Peyer's patch (tissue), 4 donors: ENCODE measurements around the gene CUEDC2. TPM values are rescaled to one million over a fixed set of nuclear protein-coding genes. Genes with fewer than 3 reads are reported as not detected.
A peak's percentile ranks its signal among the peaks of the same experiment; 100 is the strongest.

Experiments
- DNase-seq, 3 donors: peaks; one replicate each; pipeline ENCODE4 v3.0.0-alpha.2; 2017 to 2019
- H3K27ac ChIP-seq, 4 donors: fragments of 200-600 bp; sonication (generic); one replicate each; pipeline ENCODE4 v1.5.1; 2016 to 2019
- H3K27me3 ChIP-seq, 2 donors: fragments of 200-600 bp; sonication (generic); one replicate each; pipeline ENCODE4 v1.5.1; 2019
- H3K36me3 ChIP-seq, 3 donors: fragments of 200-600 bp; sonication (generic); one replicate each; pipeline ENCODE4 v1.5.1; 2016 to 2019
- H3K4me1 ChIP-seq, 4 donors: fragments of 200-600 bp; sonication (generic); one replicate each; pipeline ENCODE4 v1.5.1; 2016 to 2019
- H3K4me3 ChIP-seq, 4 donors: fragments of 200-600 bp; sonication (generic); 1 replicate in 3 of 4; 2 replicates in 1 of 4; pipeline ENCODE4 v1.5.1; 2016 to 2019; ENCODE audit warnings: mild to moderate bottlenecking in 1 of 4
- H3K9me3 ChIP-seq, 4 donors: fragments of 200-600 bp; sonication (generic); one replicate each; pipeline ENCODE4 v1.5.1; 2016 to 2019; ENCODE audit warnings: mild to moderate bottlenecking in 1 of 4
- POLR2A ChIP-seq, 2 donors: fragments of 450-650 bp; IDR thresholded peaks; one replicate each; pipeline ENCODE4 v1.5.1; 2017; ENCODE audit warnings: antibody characterized with exemption in 2 of 2, mild to moderate bottlenecking in 2 of 2, moderate library complexity in 2 of 2
- total RNA-seq, 4 donors: library from RNA; depleted of rRNA; stranded (reverse); fragments of >200 nt; gene quantifications; one replicate each; pipeline ENCODE4 v1.1.0, GENCODE V29; 2016
- TF ChIP-seq, protein P1 (sequence below), 6 experiments: fragments of 450-650 bp in 4 of 6; fragments of 200-600 bp in 2 of 6; sonication (generic) in 1 of 6; IDR thresholded peaks; one replicate each; pipeline ENCODE4 v1.5.1; 2017 to 2019; ENCODE audit warnings: antibody characterized with exemption in 6 of 6, mild to moderate bottlenecking in 3 of 6, moderate library complexity in 1 of 6

CUEDC2 gene
- total RNA-seq, 4 donors from 2014 or later = 8.9 to 56.9 (median 29.3) TPM

DNA sequence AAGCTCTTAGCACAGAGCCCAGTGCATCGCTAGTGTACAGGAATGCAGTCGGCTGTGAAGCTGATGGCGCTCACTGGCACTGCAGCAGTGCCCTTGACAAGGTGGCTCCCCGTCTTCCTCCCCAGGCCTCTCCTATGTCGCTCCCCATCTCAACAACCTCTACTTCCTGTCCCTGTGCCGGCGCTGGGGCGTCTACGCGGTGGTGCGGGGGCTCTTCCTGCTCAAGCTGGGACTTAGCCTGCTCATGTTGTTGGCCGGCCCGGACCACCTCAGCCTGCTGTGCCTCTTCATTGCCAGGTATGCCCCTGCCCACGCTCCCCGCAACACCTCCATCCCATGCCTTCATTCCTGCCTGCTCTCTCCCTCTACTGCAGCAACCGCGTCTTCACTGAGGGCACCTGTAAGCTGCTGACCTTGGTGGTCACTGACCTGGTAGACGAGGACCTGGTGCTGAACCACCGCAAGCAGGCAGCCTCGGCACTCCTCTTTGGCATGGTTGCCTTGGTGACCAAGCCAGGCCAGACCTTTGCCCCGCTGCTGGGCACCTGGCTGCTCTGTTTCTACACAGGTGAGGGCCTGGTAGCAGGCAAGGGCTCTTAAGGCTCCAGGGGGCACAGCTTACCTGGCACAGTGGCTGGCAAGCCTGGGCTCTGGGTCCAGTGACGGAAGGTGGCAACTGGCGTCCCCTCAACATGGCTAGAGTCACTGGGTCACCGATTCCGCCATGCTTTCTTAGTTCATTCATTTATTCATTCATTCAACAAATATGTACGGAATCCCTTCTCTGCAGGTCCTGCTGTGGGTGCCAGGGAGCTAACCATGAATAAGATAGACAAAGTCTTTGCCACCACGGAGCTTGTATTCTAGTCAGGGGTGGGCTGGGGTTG, 41.3 kb upstream of the CUEDC2 start:
- TF ChIP-seq, protein P1, sequence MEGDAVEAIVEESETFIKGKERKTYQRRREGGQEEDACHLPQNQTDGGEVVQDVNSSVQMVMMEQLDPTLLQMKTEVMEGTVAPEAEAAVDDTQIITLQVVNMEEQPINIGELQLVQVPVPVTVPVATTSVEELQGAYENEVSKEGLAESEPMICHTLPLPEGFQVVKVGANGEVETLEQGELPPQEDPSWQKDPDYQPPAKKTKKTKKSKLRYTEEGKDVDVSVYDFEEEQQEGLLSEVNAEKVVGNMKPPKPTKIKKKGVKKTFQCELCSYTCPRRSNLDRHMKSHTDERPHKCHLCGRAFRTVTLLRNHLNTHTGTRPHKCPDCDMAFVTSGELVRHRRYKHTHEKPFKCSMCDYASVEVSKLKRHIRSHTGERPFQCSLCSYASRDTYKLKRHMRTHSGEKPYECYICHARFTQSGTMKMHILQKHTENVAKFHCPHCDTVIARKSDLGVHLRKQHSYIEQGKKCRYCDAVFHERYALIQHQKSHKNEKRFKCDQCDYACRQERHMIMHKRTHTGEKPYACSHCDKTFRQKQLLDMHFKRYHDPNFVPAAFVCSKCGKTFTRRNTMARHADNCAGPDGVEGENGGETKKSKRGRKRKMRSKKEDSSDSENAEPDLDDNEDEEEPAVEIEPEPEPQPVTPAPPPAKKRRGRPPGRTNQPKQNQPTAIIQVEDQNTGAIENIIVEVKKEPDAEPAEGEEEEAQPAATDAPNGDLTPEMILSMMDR (IDR thresholded peaks at IDR 0.05) = no peak
- no peak for TF ChIP-seq POLR2A (IDR thresholded peaks at IDR 0.05)
- DNase-seq = no peak
- Histone ChIP-seq H3K4me3 (no peak overlapping the region), H3K9me3 (no peaks in the 10 kb centered on the region), H3K36me3 (peaks cover 0 to 4% (median 0%) of the 10 kb centered on the region in 3 donors), H3K27ac (no peak overlapping the region), H3K27me3 (no peaks in the 10 kb centered on the region), H3K4me1 (no peaks in the 10 kb centered on the region)

DNA sequence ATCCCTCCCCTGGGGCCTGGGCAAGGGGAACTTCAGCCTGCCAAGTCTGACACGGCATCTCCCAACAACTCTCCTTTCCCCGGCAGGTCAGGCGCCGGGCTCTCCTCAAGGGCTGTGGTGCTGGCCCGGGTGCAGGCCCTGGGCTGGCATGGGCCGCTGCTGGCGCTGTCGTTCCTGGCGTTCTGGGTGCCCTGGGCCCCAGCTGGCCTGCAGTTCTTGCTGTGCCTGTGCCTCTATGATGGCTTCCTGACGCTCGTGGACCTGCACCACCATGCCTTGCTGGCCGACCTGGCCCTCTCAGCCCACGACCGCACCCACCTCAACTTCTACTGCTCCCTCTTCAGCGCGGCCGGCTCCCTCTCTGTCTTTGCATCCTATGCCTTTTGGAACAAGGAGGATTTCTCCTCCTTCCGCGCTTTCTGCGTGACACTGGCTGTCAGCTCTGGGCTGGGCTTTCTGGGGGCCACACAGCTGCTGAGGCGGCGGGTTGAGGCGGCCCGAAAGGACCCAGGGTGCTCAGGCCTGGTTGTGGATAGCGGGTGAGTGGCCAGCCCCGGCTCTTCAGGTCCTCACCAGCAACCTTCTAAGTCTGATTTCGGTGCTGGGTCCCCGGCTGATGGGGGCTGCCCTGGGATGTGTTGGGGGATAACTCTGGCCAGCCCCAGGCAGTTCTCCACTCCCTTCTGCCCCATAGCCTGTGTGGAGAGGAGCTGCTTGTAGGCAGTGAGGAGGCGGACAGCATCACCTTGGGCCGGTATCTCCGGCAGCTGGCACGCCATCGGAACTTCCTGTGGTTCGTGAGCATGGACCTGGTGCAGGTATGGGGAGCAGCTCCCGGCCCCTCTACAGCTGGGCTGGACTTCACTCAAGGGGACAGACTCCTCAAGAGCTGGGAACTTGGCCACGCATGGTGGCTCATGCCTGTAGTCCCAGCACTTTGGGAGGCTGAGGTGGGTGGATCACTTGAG, 38.5 kb upstream of the CUEDC2 start:
- H3K4me3 ChIP-seq = no peak overlapping the region
- H3K9me3 ChIP-seq = no peaks in the 10 kb centered on the region
- peaks cover 0 to 4% (median 0%) of the 10 kb centered on the region in 3 donors for H3K36me3 ChIP-seq
- no peaks in the 10 kb centered on the region for H3K27me3 ChIP-seq
- no peak for DNase-seq
- TF ChIP-seq, protein P1 (IDR thresholded peaks at IDR 0.05) = no peak
- no peak for TF ChIP-seq POLR2A (IDR thresholded peaks at IDR 0.05)
- H3K27ac ChIP-seq = no peak overlapping the region
- H3K4me1 ChIP-seq = no peaks in the 10 kb centered on the region

DNA sequence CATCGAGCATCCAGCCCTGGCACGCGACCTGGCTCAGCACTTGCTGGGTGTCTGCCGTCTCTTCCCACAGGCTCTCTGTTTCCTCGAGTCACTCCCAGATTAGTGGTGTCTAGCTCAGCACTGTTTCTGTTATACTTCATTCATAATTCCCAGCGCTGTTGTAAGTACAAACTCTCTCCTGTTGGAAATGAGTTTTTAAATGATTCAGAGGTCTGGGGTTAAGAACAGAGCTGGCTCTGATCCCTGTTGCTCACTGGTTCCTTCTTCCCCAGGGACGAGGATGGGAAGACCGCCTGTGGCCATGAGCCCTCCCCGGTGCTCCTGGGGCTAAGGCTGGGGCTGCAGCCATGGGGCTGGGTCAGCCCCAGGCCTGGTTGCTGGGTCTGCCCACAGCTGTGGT, 36.3 kb upstream of the CUEDC2 start:
- no peak for DNase-seq
- no peaks in the 10 kb centered on the region for H3K27me3 ChIP-seq
- TF ChIP-seq, protein P1 (IDR thresholded peaks at IDR 0.05) = no peak
- TF ChIP-seq POLR2A (IDR thresholded peaks at IDR 0.05) = no peak

DNA sequence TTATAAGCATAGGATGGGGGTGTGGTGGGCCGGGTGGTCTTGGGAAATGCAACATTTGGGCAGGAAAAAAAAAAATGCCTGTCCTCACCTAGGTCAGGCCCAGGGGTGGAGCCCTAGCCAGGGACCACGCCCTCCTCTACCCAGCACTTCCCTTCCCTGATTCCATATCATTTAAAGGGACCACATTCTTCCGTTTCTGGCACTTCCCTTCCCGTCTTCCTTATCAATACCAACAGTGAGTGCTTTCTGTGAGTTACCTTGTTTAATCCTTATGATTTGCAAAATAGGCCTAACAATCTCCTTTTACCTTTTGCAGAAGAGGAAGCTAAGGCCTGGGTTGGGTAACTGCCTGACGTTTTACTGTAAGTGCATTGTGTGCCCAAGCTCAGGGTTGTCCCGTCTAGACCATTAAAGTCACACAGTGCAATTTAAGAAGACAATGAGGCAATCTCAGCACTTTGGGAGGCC, 35.6 kb upstream of the CUEDC2 start:
- peak in 2 of 3 donors; percentile 67 to 68 for DNase-seq
- Histone ChIP-seq H3K9me3 (no peaks in the 10 kb centered on the region), H3K27ac (peak overlapping the region in 1 of 4 donors; percentile 22), H3K27me3 (no peaks in the 10 kb centered on the region), H3K4me3 (peak overlapping the region in 2 of 4 donors; percentile 18 to 24), H3K36me3 (no peaks in the 10 kb centered on the region), H3K4me1 (no peaks in the 10 kb centered on the region)
- no peak for TF ChIP-seq POLR2A (IDR thresholded peaks at IDR 0.05)
- TF ChIP-seq, protein P1 (IDR thresholded peaks at IDR 0.05) = no peak

More for the DNA sequence above, 36.3 kb upstream of the CUEDC2 start:
- Histone ChIP-seq H3K27ac (no peak overlapping the region), H3K4me3 (no peak overlapping the region), H3K9me3 (no peaks in the 10 kb centered on the region), H3K36me3 (peaks cover 0 to 2% (median 0%) of the 10 kb centered on the region in 3 donors), H3K4me1 (no peaks in the 10 kb centered on the region)

DNA sequence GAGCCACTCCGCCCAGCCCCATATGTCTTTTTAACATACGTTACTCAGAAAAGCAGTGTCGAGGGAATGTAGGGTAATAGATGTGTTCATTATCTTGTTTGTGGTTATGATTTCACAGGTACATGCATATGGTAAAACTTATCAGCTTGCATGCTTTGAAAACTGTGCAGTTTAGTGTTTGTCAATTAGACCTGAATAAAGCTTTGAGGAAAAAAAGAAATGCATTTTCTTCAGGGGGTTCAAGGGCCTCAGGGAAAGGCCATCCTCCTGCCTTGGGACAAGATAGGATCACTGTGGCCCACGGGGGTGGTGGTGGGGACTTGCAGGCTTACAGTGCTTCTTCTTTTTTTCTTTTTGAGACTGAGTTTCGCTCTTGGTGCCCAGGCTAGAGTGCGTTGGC, 34.9 kb upstream of the CUEDC2 start:
- Histone ChIP-seq H3K4me3 (peak overlapping the region in 1 of 4 donors; percentile 24), H3K27me3 (no peaks in the 10 kb centered on the region), H3K27ac (no peak overlapping the region), H3K4me1 (peaks cover 0 to 6% (median 0%) of the 10 kb centered on the region in 4 donors), H3K36me3 (no peaks in the 10 kb centered on the region), H3K9me3 (no peaks in the 10 kb centered on the region)
- TF ChIP-seq, protein P1 (IDR thresholded peaks at IDR 0.05) = no peak
- no peak for TF ChIP-seq POLR2A (IDR thresholded peaks at IDR 0.05)
- DNase-seq = no peak
